ENCODE data around the gene OR51A7. TPM values are rescaled to one million over a fixed set of nuclear protein-coding genes. Genes with fewer than 3 reads are reported as not detected.
"Not testable (repeated sequence)": the region's sequence is repeated elsewhere in the genome, so short reads cannot be mapped to it uniquely, and the experiment has no call there.

The OR51A7 gene
- total RNA-seq, 2 experiments from 2014 or later, result not detected

- POLR2A ChIA-PET, result no interaction called here
- no peaks in the 10 kb centered on the region for H3K27me3 Mint-ChIP-seq
- no peak within 1 kb of the TSS for H3K4me3 Mint-ChIP-seq
- no peaks in the 10 kb centered on the region for H3K4me1 Mint-ChIP-seq
- CTCF ChIA-PET, result no interaction called here
- DNase-seq, result no peak
- H3K9me3 Mint-ChIP-seq, result no peaks in the 10 kb centered on the region
- no peak within 1 kb of the TSS for H3K27ac Mint-ChIP-seq
- H3K36me3 Mint-ChIP-seq (ENCODE audit: low read depth), result no peaks in the 10 kb centered on the region
Observed at GRCh38 chr11:4919250-4919649, 15.7 kb downstream of the OR51A7 start, which contains the start of gene OR51G2. Gene OR51G2, minus strand, starts transcription at chr11:4919350. Its CDS starts 3,687 bp downstream, at chr11:4915663.

DNA sequence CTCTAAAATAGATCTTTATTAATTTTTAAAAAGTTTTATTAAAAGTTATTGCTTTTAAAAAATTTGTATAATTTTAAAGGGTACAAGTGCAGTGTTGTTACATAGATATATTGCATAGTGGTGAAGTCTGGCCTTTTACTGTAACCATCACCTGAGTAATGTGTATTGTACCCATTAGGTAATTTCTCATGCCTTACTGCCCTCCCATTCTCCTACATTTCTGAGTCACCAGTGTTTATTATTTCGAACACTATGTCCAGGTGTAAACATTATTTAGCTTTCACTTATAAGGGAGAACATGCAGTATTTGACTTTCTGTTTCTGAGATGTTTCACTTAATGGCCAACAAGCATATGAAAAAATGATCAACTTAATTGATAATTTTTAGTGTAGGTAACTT is 18.2 kb downstream of the OR51A7 start:
- Mint-ChIP-seq H3K36me3 (ENCODE audit: low read depth) (no peaks in the 10 kb centered on the region), H3K4me1 (no peaks in the 10 kb centered on the region), H3K27me3 (no peaks in the 10 kb centered on the region), H3K9me3 (no peaks in the 10 kb centered on the region), H3K27ac (no peak overlapping the region), H3K4me3 (no peak overlapping the region)
- ChIA-PET POLR2A (no interaction called here), CTCF (no interaction called here)
- no peak for DNase-seq

DNA sequence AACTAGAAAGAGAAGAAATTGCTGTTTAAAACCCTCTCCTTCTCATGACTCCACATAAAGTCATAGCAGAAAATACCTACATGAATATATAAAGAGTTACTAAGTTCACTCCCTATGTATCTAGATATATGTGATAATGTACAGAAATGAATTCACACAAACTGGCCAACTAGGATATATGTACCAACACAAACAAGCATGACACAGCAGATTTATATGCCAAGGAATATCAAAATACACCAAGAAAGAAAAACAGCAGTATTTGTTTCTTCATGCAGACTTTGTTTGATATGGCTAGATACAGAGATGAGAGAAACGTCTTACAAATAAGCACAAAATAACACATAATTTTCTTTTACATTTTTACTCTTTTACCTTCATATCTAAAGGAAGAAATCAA is 18.7 kb downstream of the OR51A7 start:
- Mint-ChIP-seq H3K27ac (no peak overlapping the region), H3K4me3 (no peak overlapping the region), H3K27me3 (no peaks in the 10 kb centered on the region), H3K36me3 (ENCODE audit: low read depth) (no peaks in the 10 kb centered on the region), H3K9me3 (no peaks in the 10 kb centered on the region), H3K4me1 (no peaks in the 10 kb centered on the region)
- DNase-seq, result no peak
- ChIA-PET POLR2A (no interaction called here), CTCF (no interaction called here)

DNA sequence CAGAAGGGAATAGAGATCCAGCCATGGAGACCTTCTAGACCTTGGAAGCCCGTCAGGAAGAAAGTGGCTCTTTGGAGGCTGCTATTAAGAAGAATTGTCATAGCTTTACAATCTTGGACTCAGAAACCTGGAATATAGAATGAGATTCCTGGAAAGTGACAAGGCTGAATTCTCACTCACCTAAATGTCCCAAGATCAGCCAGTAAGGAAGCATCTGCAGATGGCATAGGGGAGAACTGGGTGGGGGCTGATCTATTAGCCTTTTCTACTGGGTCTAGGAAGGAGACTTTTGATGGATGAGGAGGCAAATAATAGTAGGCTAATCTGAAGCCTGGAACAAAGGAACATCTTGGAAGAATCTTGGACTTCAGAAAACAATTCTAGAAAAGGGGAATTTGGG is 20.7 kb downstream of the OR51A7 start, which contains the start of gene OR51G1:
Gene OR51G1, minus strand, starts transcription at position 101 of the 400 bp plus-strand sequence. Its CDS starts 0 bp downstream, at position 101.
- H3K9me3 Mint-ChIP-seq, result no peaks in the 10 kb centered on the region
- H3K27me3 Mint-ChIP-seq, result no peaks in the 10 kb centered on the region
- H3K4me3 Mint-ChIP-seq, result no peak within 1 kb of the TSS
- POLR2A ChIA-PET, result no interaction called here
- H3K27ac Mint-ChIP-seq, result no peak within 1 kb of the TSS
- DNase-seq, result no peak
- no peaks in the 10 kb centered on the region for H3K4me1 Mint-ChIP-seq
- CTCF ChIA-PET, result no interaction called here
- H3K36me3 Mint-ChIP-seq (ENCODE audit: low read depth), result no peaks in the 10 kb centered on the region

DNA sequence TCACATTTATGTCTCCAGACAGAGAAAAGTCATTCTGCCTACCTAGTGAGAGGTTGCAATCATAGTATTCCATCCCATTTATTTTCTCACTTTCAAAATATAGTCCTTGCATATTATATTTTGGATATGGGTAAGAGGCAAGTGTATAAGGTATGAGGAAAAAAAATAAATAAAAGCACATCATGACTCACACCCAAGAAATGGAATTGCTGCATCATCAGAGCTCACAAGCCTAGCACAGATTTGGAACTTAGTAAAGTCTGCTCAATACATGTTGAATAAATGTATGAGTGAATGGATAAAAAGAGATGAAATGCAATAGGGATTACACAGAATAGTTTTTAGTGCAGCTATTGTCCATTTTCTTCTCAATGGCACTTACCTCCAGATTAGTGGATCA is 23.0 kb downstream of the OR51A7 start:
- no peaks in the 10 kb centered on the region for H3K27me3 Mint-ChIP-seq
- CTCF ChIA-PET, result no interaction called here
- no peak overlapping the region for H3K27ac Mint-ChIP-seq
- no peaks in the 10 kb centered on the region for H3K4me1 Mint-ChIP-seq
- no peak for DNase-seq
- H3K9me3 Mint-ChIP-seq, result no peaks in the 10 kb centered on the region
- POLR2A ChIA-PET, result no interaction called here
- H3K36me3 Mint-ChIP-seq (ENCODE audit: low read depth), result no peaks in the 10 kb centered on the region
- H3K4me3 Mint-ChIP-seq, result no peak overlapping the region

GRCh38 chr11:4932751-4933150 is 29.2 kb downstream of the OR51A7 start:
- CTCF ChIA-PET, result no interaction called here
- H3K4me1 Mint-ChIP-seq, result no peaks in the 10 kb centered on the region
- peaks cover 2% of the 10 kb centered on the region for H3K9me3 Mint-ChIP-seq
- no peak overlapping the region for H3K27ac Mint-ChIP-seq
- H3K4me3 Mint-ChIP-seq, result no peak overlapping the region
- POLR2A ChIA-PET, result no interaction called here
- H3K27me3 Mint-ChIP-seq, result no peaks in the 10 kb centered on the region
- DNase-seq, result no peak
- no peaks in the 10 kb centered on the region for H3K36me3 Mint-ChIP-seq (ENCODE audit: low read depth)

DNA sequence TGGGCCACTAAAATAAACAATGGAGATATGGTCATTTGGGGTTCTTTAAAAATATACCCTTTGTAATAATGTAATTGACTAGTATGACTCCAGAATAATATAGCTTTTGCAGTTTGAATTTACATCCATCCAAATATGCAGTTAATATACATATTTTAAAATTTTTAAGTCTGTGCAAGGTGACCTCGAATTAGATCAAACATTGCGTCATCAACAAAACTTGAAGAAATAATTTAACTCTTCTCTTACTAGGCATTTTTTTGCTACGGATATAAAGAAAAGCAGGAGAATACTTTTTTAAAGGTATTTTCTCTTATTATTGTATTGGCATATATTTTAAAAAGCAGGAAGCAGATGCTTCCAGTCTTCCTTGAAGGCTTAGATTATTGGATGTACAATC is 33.2 kb downstream of the OR51A7 start:
- no peaks in the 10 kb centered on the region for H3K4me1 Mint-ChIP-seq
- H3K36me3 Mint-ChIP-seq (ENCODE audit: low read depth), result no peaks in the 10 kb centered on the region
- H3K9me3 Mint-ChIP-seq, result peaks cover 2% of the 10 kb centered on the region
- POLR2A ChIA-PET, result no interaction called here
- H3K27me3 Mint-ChIP-seq, result no peaks in the 10 kb centered on the region
- no peak overlapping the region for H3K27ac Mint-ChIP-seq
- DNase-seq, result no peak
- CTCF ChIA-PET, result no interaction called here
- H3K4me3 Mint-ChIP-seq, result no peak overlapping the region

GRCh38 chr11:4947505-4947904 is 43.9 kb downstream of the OR51A7 start, which contains the start of gene OR51A4:
Gene OR51A4, minus strand, starts transcription at chr11:4947605. Its CDS starts 505 bp downstream, at chr11:4947100.
- H3K9me3 Mint-ChIP-seq, result no peaks in the 10 kb centered on the region
- H3K27ac Mint-ChIP-seq, result no peak within 1 kb of the TSS
- POLR2A ChIA-PET, result no interaction called here
- DNase-seq, result no peak
- no peak within 1 kb of the TSS for H3K4me3 Mint-ChIP-seq
- CTCF ChIA-PET, result no interaction called here
- H3K4me1 Mint-ChIP-seq, result no peaks in the 10 kb centered on the region
- H3K36me3 Mint-ChIP-seq (ENCODE audit: low read depth), result no peaks in the 10 kb centered on the region
- H3K27me3 Mint-ChIP-seq, result no peaks in the 10 kb centered on the region

- H3K36me3 Mint-ChIP-seq (ENCODE audit: low read depth); CTCF ChIA-PET; H3K27ac Mint-ChIP-seq; H3K4me1 Mint-ChIP-seq; H3K27me3 Mint-ChIP-seq; H3K9me3 Mint-ChIP-seq; H3K4me3 Mint-ChIP-seq; DNase-seq; POLR2A ChIA-PET: not testable (repeated sequence)
Observed at GRCh38 chr11:4955613-4956012, 52.0 kb downstream of the OR51A7 start, which contains the start of gene OR51A2. Gene OR51A2, minus strand, starts transcription at chr11:4955713. Its CDS starts 0 bp downstream, at chr11:4955713.

DNA sequence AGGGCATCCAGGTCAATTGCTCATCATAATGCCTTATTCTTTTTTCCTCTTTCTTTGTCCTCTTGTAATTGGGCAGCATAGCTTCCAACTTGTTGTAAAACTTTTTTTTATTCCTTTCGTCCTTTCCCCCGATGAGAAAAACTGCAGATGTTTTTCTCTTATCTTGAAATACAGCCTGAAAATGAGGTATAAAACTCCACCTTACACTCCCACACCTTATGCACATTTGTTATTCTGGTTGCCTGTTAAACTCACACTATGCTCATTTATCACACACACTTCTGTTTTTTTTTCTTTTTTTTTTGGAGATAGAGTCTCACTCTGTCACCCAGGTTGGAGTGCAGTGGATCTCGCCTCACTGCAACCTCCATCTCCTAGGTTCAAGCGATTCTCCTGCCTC is 53.8 kb downstream of the OR51A7 start:
- ChIA-PET POLR2A (no interaction called here), CTCF (no interaction called here)
- H3K36me3 Mint-ChIP-seq (ENCODE audit: low read depth), result no peaks in the 10 kb centered on the region
- peaks cover 2% of the 10 kb centered on the region for H3K9me3 Mint-ChIP-seq
- H3K27ac Mint-ChIP-seq, result no peak overlapping the region
- DNase-seq, result no peak
- no peak overlapping the region for H3K4me3 Mint-ChIP-seq
- H3K27me3 Mint-ChIP-seq, result no peaks in the 10 kb centered on the region
- no peaks in the 10 kb centered on the region for H3K4me1 Mint-ChIP-seq

Other genes with a start within 250 kb of the OR51A7 start
- not detected for gene OR51E2, start 205.9 kb upstream of the OR51A7 start, total RNA-seq
- not detected for gene MMP26, start 199.0 kb upstream of the OR51A7 start, total RNA-seq
- not detected for gene OR51F1, start 133.8 kb upstream of the OR51A7 start, total RNA-seq
- gene OR52R1, start 99.4 kb upstream of the OR51A7 start, total RNA-seq, result not detected
- not detected for gene OR51F2, start 82.5 kb upstream of the OR51A7 start, total RNA-seq
- gene OR51S1, start 54.6 kb upstream of the OR51A7 start, total RNA-seq, result not detected
- not detected for gene OR51T1, start 21.9 kb upstream of the OR51A7 start, total RNA-seq
- gene OR51G2, start 15.6 kb downstream of the OR51A7 start, total RNA-seq, result not detected
- gene OR51G1, start 20.6 kb downstream of the OR51A7 start, total RNA-seq, result not detected
- gene OR51A4, start 43.8 kb downstream of the OR51A7 start, total RNA-seq, result not detected
- gene OR51A2, start 51.9 kb downstream of the OR51A7 start, total RNA-seq, result not detected
- gene OR51L1, start 91.1 kb downstream of the OR51A7 start, total RNA-seq, result not detected
- not detected for gene OR52J3, start 142.7 kb downstream of the OR51A7 start, total RNA-seq
- not detected for gene OR52E2, start 155.8 kb downstream of the OR51A7 start, total RNA-seq
- not detected for gene OR52E1, start 165.8 kb downstream of the OR51A7 start, total RNA-seq
- not detected for gene OR52A5, start 234.6 kb downstream of the OR51A7 start, total RNA-seq

All from activated CD4-positive, alpha-beta memory T cell treated with anti-CD3 and anti-CD28 coated beads, Interleukin-2, amount 10 ng/mL, durations not matched to agents 7 days and 5 days (primary cell).